GM23338 (cell line): Measurements from ENCODE around the gene TYROBP.
"Not testable (repeated sequence)": the region's sequence is repeated elsewhere in the genome, so short reads cannot be mapped to it uniquely, and the experiment has no call there.

Source experiments
- CTCF ChIP-seq, 2 experiments: fragments of 200-600 bp in 1 of 2; sonication (generic) in 1 of 2; conservative IDR thresholded peaks; 2 replicates each; pipeline versions ENCODE4 v1.5.1 to v1.6.1; 2016 to 2017; ENCODE audit warnings: antibody characterized with exemption in 2 of 2, low read depth in 2 of 2, mild to moderate bottlenecking in 2 of 2, moderate library complexity in 1 of 2
- ETS1 ChIP-seq: IDR thresholded peaks from 2 replicates; pipeline ENCODE4 v1.6.1; 2016; ENCODE audit warnings: antibody characterized with exemption
- EZH2 ChIP-seq: fragments of 200-600 bp; sonication (generic); IDR thresholded peaks from one replicate; pipeline ENCODE4 v1.8.0; 2017; ENCODE audit warnings: antibody characterized with exemption, mild to moderate bottlenecking, low read depth; ENCODE audit not compliant: unreplicated experiment
- POLR2AphosphoS5 ChIP-seq: IDR thresholded peaks from 2 replicates; pipeline ENCODE4 v1.6.1; 2016; ENCODE audit warnings: antibody characterized with exemption, low read depth
- TF ChIP-seq, protein P1 (sequence below): IDR thresholded peaks from one replicate; pipeline ENCODE4 v1.6.1; 2018; ENCODE audit warnings: antibody characterized with exemption; ENCODE audit not compliant: unreplicated experiment

DNA sequence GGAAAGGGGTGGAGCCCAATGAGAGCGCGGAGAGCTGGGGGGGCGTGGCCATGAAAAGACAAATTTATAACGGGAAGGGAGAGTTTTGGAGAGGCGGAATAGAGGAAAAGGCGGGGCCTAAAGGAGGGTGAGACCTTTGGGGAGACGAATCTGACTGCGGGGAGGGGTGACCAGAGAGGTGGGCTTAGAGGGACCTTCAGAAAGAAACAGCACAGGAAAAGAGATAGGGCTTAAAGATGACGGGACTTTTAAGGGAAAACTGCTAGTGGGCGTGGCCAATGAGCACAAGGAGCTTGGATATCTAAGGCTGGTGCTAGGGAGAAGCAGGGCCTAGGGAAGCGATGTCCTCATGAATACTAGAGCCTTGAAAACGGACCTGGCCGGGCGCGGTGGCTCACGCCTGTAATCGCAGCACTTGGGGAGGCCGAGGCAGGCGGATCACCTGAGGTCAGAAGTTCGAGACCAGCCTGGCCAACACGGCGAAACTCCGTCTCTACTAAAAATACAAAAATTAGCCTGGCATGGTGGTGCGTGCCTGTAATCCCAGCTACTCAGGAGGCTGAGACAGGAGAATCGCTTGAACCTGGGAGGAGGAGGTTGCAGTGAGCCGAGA, 37.9 kb downstream of the TYROBP start:
- TF ChIP-seq CTCF (conservative IDR thresholded peaks at IDR 0.05; ENCODE audit: low read depth in 2 of 2); POLR2AphosphoS5; EZH2; ETS1: not testable (repeated sequence)
- TF ChIP-seq, protein P1, sequence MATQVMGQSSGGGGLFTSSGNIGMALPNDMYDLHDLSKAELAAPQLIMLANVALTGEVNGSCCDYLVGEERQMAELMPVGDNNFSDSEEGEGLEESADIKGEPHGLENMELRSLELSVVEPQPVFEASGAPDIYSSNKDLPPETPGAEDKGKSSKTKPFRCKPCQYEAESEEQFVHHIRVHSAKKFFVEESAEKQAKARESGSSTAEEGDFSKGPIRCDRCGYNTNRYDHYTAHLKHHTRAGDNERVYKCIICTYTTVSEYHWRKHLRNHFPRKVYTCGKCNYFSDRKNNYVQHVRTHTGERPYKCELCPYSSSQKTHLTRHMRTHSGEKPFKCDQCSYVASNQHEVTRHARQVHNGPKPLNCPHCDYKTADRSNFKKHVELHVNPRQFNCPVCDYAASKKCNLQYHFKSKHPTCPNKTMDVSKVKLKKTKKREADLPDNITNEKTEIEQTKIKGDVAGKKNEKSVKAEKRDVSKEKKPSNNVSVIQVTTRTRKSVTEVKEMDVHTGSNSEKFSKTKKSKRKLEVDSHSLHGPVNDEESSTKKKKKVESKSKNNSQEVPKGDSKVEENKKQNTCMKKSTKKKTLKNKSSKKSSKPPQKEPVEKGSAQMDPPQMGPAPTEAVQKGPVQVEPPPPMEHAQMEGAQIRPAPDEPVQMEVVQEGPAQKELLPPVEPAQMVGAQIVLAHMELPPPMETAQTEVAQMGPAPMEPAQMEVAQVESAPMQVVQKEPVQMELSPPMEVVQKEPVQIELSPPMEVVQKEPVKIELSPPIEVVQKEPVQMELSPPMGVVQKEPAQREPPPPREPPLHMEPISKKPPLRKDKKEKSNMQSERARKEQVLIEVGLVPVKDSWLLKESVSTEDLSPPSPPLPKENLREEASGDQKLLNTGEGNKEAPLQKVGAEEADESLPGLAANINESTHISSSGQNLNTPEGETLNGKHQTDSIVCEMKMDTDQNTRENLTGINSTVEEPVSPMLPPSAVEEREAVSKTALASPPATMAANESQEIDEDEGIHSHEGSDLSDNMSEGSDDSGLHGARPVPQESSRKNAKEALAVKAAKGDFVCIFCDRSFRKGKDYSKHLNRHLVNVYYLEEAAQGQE, result not testable (repeated sequence)
